ENCODE measurements around the gene CATSPERD.
"Not testable (repeated sequence)": the region's sequence is repeated elsewhere in the genome, so short reads cannot be mapped to it uniquely, and the experiment has no call there.

The CATSPERD gene

GRCh38 chr19:5686326-5686646, 34.2 kb upstream of the CATSPERD start:
- DNase-seq: no peak

GRCh38 chr19:5686647-5687359, 33.6 kb upstream of the CATSPERD start:
- peak; percentile 83 to 93 for DNase-seq

GRCh38 chr19:5687360-5688198, 32.9 kb upstream of the CATSPERD start:
- DNase-seq: no peak

- not testable (repeated sequence) for DNase-seq
Measured at GRCh38 chr19:5688262-5688881, 32.1 kb upstream of the CATSPERD start.

GRCh38 chr19:5690125-5690954, 30.1 kb upstream of the CATSPERD start, which contains the start of gene RPL36:
RPL36 (plus strand) TSS chr19:5690295; CDS start chr19:5690508, 213 bp downstream.
- DNase-seq: peak; percentile 78 to 81

GRCh38 chr19:5690955-5691821, 29.2 kb upstream of the CATSPERD start:
- DNase-seq: no peak

GRCh38 chr19:5691822-5692722, 28.4 kb upstream of the CATSPERD start:
- no peak for DNase-seq

GRCh38 chr19:5692723-5693194, 27.7 kb upstream of the CATSPERD start:
- no peak for DNase-seq

GRCh38 chr19:5693195-5694166, 27.0 kb upstream of the CATSPERD start:
- no peak for DNase-seq

GRCh38 chr19:5694167-5694955, 26.1 kb upstream of the CATSPERD start:
- DNase-seq: no peak

GRCh38 chr19:5694956-5695648, 25.3 kb upstream of the CATSPERD start:
- no peak for DNase-seq

- no peak for DNase-seq
Measured at GRCh38 chr19:5695649-5696195, 24.7 kb upstream of the CATSPERD start.

GRCh38 chr19:5696196-5697021, 24.0 kb upstream of the CATSPERD start:
- no peak for DNase-seq

- no peak for DNase-seq
Measured at GRCh38 chr19:5697022-5697889, 23.2 kb upstream of the CATSPERD start.

- DNase-seq: no peak
Measured at GRCh38 chr19:5697890-5698634, 22.4 kb upstream of the CATSPERD start.
